GM12891 (cell line): ENCODE data around the gene SCUBE1.

ENCODE experiments used
- POLR2A ChIP-seq: IDR thresholded peaks from 2 replicates; pipeline ENCODE4 v1.6.1; 2011; ENCODE audit warnings: low read depth, low read length, control low read depth
- POLR2AphosphoS5 ChIP-seq: IDR thresholded peaks from 2 replicates; pipeline ENCODE4 v1.6.1; 2011; ENCODE audit warnings: low read depth, low read length, control low read depth

DNA sequence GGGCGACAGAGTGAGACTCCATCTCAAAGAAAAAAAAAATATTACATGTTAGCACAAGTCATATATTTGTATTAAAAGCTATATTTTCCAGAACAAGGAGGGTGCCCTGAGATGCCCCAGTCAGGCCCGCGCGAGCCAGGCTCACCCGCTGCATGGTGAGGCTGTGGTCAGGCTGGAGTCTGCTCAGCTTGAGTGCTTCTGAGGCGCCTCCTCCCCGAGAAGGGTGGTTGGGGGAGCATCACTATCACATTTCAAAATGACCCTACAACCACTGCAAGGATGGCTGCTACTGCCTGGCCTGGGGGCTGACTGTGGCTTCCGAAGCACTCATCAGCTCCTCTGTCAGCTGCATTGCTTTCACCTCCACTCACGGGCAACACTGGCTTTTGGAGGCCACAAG is 77.1 kb downstream of the SCUBE1 start:
- TF ChIP-seq POLR2AphosphoS5: no peak
- TF ChIP-seq POLR2A: no peak
